K562 (cell line): ENCODE measurements around the gene CEP162. TPM values are rescaled to one million over a fixed set of nuclear protein-coding genes. Genes with fewer than 3 reads are reported as not detected.
"Not testable (repeated sequence)": the region's sequence is repeated elsewhere in the genome, so short reads cannot be mapped to it uniquely, and the experiment has no call there.

Experiments used
- ATAC-seq: fragments of 200-7000 bp; cut with Tn5 transposase; 3 replicates; pipeline ENCODE4 v1.9.1; 2020; ENCODE audit warnings: moderate library complexity
- BruUV-seq: library from RNA; stranded (reverse); fragments of 400-500 nt; replicated peaks from 2 replicates; lab custom pipeline; 2021; lab: Mats Ljungman, UMichigan
- CTCF ChIA-PET: fragments of 300-600 bp; formaldehyde crosslinking; extraction: SDS; loops from one replicate; lab custom pipeline; 2021; ENCODE audit warnings: low intra/inter-chr PET ratio; lab: Yijun Ruan, JAX
- POLR2A ChIA-PET: fragments of 300-600, 350-650 bp; sonication (Branson Sonifier 250); formaldehyde crosslinking; extraction: SDS; loops from one replicate; lab custom pipeline; 2021; ENCODE audit warnings: antibody characterized with exemption, inconsistent platforms; lab: Yijun Ruan, JAX
- DNase-seq, 4 experiments: peaks; one replicate each; pipeline versions ENCODE4 v3.0.0 to v3.0.0-alpha.2; 2011 to 2018; ENCODE audit warnings: low spot score in 3 of 4, mixed read lengths in 3 of 4; ENCODE audit errors: extremely low read depth in 1 of 4
- FAIRE-seq: peaks from 2 replicates; lab custom pipeline; 2011; peaks lifted over from hg19 to GRCh38; lab: Jason Lieb, UNC
- H2AFZ ChIP-seq: 2 replicates; pipeline ENCODE4 v1.6.0; 2011; ENCODE audit warnings: low read depth, low read length, control low read depth, inconsistent platforms
- H3K27ac ChIP-seq: fragments of 200-600 bp; 3 replicates; pipeline ENCODE4 v1.8.0; 2011; ENCODE audit warnings: low read depth, mild to moderate bottlenecking, control low read depth, inconsistent platforms, low read length, moderate library complexity, mixed read lengths; ENCODE audit errors: extremely low read depth
- H3K27me3 ChIP-seq, 2 experiments: fragments of 300-600 bp in 1 of 2; 2 replicates in 1 of 2; 3 replicates in 1 of 2; pipeline versions ENCODE4 v1.6.0 to v1.8.0; 2011; ENCODE audit warnings: inconsistent platforms in 2 of 2, low read length in 2 of 2, mild to moderate bottlenecking in 1 of 2, mixed read lengths in 1 of 2, moderate library complexity in 1 of 2; ENCODE audit not compliant: control insufficient read depth in 2 of 2, insufficient read depth in 2 of 2
- H3K36me3 ChIP-seq: fragments of 300-600 bp; 3 replicates; pipeline ENCODE4 v1.8.0; 2011; ENCODE audit warnings: mild to moderate bottlenecking, low read length, inconsistent platforms; ENCODE audit not compliant: control insufficient read depth, insufficient read depth
- H3K4me1 ChIP-seq, 2 experiments: fragments of 200-600 bp in 1 of 2; replicated peaks in 1 of 2; 2 replicates in 1 of 2; 3 replicates in 1 of 2; pipeline versions ENCODE4 v1.5.1 to v1.8.0; 2011; ENCODE audit warnings: inconsistent platforms in 2 of 2, low read length in 2 of 2, mild to moderate bottlenecking in 1 of 2, mixed read lengths in 1 of 2, moderate library complexity in 1 of 2; ENCODE audit not compliant: control insufficient read depth in 2 of 2, insufficient read depth in 2 of 2
- H3K4me2 ChIP-seq: 2 replicates; pipeline ENCODE4 v1.6.1; 2011; ENCODE audit warnings: low read length, control low read depth, inconsistent platforms, mixed read lengths; ENCODE audit not compliant: insufficient read depth
- H3K4me3 ChIP-seq: fragments of 200-600 bp; sonication (generic), shearing (Covaris generic); 2 replicates; pipeline ENCODE4 v1.5.1; 2016; ENCODE audit warnings: control low read depth, inconsistent platforms
- H3K79me2 ChIP-seq: fragments of 200-600 bp; 3 replicates; pipeline ENCODE4 v1.8.0; 2011; ENCODE audit warnings: low read length, inconsistent platforms; ENCODE audit not compliant: control insufficient read depth, insufficient read depth
- H3K9ac ChIP-seq, 2 experiments: 2 replicates each; pipeline versions ENCODE4 v1.6.0 to v1.6.1; 2011; ENCODE audit warnings: low read depth in 2 of 2, low read length in 2 of 2, control low read depth in 1 of 2, inconsistent platforms in 1 of 2, mild to moderate bottlenecking in 1 of 2, mixed read lengths in 1 of 2; ENCODE audit not compliant: insufficient read depth in 1 of 2
- H3K9me1 ChIP-seq: one replicate; pipeline ENCODE4 v1.6.0; 2011; ENCODE audit warnings: inconsistent platforms, mild to moderate bottlenecking, low read length, moderate library complexity; ENCODE audit not compliant: control insufficient read depth, insufficient read depth
- H3K9me3 ChIP-seq: replicated peaks from 2 replicates; pipeline ENCODE4 v1.5.1; 2011; ENCODE audit warnings: low read depth, low read length, inconsistent platforms; ENCODE audit not compliant: control insufficient read depth, insufficient read depth
- H4K20me1 ChIP-seq: replicated peaks from 2 replicates; pipeline ENCODE4 v1.6.1; 2011; ENCODE audit warnings: low read length, inconsistent platforms, mixed read lengths; ENCODE audit not compliant: control insufficient read depth, insufficient read depth
- ZNF699 ChIP-seq: fragments of 250-450 bp; sonication (Bioruptor Pico); IDR thresholded peaks from 2 replicates; pipeline ENCODE4 v1.8.0; 2021; ENCODE audit warnings: mild to moderate bottlenecking, moderate library complexity; ENCODE audit not compliant: insufficient replicate concordance
- ZNF707 ChIP-seq: fragments of 250-450 bp; sonication (Bioruptor Pico); conservative IDR thresholded peaks from 2 replicates; pipeline ENCODE4 v1.8.0; 2022; ENCODE audit warnings: inconsistent platforms, mild to moderate bottlenecking, moderate library complexity
- WGBS: fragments of 100-300 bp; shearing (Covaris generic); methylation state at CpG from one replicate; pipeline ENCODE4 v1.1.6; 2016; ENCODE audit warnings: low coverage, mixed read lengths; ENCODE audit not compliant: insufficient coverage; ENCODE audit errors: missing lambda C conversion rate; 5-methylcytosine and 5-hydroxymethylcytosine counted together
- in situ Hi-C: fragments of 300-500 bp; cut with MboI; formaldehyde crosslinking; loops from 4 replicates; pipeline ENCODE4 v1.15.0; 2018; ENCODE audit warnings: inconsistent platforms, mixed read lengths
- intact Hi-C: fragments of 100-400 bp; cut with micrococcal nuclease; formaldehyde crosslinking; loops from 2 replicates; pipeline ENCODE4 v1.14.2; 2022
- polyA plus RNA-seq, 8 experiments: library from polyadenylated mRNA; depleted of rRNA in 4 of 8; stranded (reverse) in 5 of 8; unstranded in 3 of 8; fragments of >200 nt; fragmentation: Nextera tagmentation in 2 of 8; fragmentation: Illumina TruSeq in 1 of 8; extraction: Ambion mirVana in 2 of 8; extraction: Trizol in 1 of 8; gene quantifications; 2 replicates each; pipeline versions ENCODE4 v1.2.1 to v1.2.3, GENCODE V29; 2011 to 2014; ENCODE audit warnings: inconsistent platforms in 1 of 8, missing spikeins in 1 of 8
- total RNA-seq, 7 experiments: library from RNA; depleted of rRNA in 6 of 7; stranded (reverse); fragments of >200 nt in 6 of 7; fragmentation: Illumina TruSeq in 2 of 7; extraction: Trizol in 2 of 7; gene quantifications; 2 replicates each; pipeline versions ENCODE4 v1.2.1 to v1.2.3, GENCODE V29; 2011 to 2021; ENCODE audit warnings: low replicate concordance in 1 of 7
- TF ChIP-seq, protein P1 (sequence below): sonication (generic); formaldehyde crosslinking; IDR thresholded peaks from 2 replicates; pipeline ENCODE4 v1.8.0; 2022; ENCODE audit warnings: missing genetic modification reagents, mild to moderate bottlenecking, moderate library complexity, borderline replicate concordance

Gene CEP162
- total and polyA plus RNA-seq, 9 of the 15 experiments (the other 6 are each of a cell fraction or from before 2014, with no cell fraction given) = 3.9 to 8.6 (median 6.7) TPM

DNA sequence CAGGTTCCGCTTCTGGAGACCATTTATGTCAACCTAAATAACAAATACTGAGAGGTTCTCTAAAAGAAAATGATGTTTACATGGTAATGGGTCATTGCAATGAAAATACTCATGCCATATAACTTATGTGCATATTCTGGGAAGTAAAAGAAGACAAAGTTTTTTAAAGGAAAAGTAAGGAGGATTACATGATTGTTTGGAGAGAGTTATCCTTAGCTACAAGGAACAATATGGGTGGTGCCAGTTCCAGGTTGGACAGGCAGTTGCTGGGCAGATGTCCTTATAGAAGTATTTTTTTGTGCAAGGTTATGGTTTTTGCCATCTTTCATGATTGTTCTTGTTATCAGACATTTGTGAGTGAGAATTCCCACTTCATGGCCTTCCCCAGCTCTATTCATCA, 141.4 kb downstream of the CEP162 start:
- Histone ChIP-seq H3K9me1 (no peaks in the 10 kb centered on the region), H3K4me1 (peaks cover 0 to 17% of the 10 kb centered on the region in 2 experiments; a peak in 4 of 5 replicates), H3K4me2 (no peak overlapping the region), H3K36me3 (no peaks in the 10 kb centered on the region), H4K20me1 (no peaks in the 10 kb centered on the region), H2AFZ (no peak overlapping the region), H3K79me2 (no peaks in the 10 kb centered on the region), H3K27me3 (no peaks in the 10 kb centered on the region), H3K27ac (no peak overlapping the region), H3K9ac (no peak overlapping the region), H3K4me3 (no peak overlapping the region), H3K9me3 (no peaks in the 10 kb centered on the region)
- no peak for ATAC-seq
- 88% methylated on average over 1 of the region's 1 CpG for WGBS
- in situ Hi-C loops (no loop called here), intact Hi-C loops (no loop called here)
- no TSS peak for BruUV-seq
- no peak for TF ChIP-seq ZNF707 (CRISPR knock-in tag)
- TF ChIP-seq, protein P1, sequence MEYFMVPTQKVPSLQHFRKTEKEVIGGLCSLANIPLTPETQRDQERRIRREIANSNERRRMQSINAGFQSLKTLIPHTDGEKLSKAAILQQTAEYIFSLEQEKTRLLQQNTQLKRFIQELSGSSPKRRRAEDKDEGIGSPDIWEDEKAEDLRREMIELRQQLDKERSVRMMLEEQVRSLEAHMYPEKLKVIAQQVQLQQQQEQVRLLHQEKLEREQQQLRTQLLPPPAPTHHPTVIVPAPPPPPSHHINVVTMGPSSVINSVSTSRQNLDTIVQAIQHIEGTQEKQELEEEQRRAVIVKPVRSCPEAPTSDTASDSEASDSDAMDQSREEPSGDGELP (CRISPR knock-in tag) = no peak
- TF ChIP-seq ZNF699 (CRISPR knock-in tag) = no peak
- CTCF ChIA-PET = no interaction called here
- FAIRE-seq = no peak
- POLR2A ChIA-PET = no interaction called here
- no peak for DNase-seq

DNA sequence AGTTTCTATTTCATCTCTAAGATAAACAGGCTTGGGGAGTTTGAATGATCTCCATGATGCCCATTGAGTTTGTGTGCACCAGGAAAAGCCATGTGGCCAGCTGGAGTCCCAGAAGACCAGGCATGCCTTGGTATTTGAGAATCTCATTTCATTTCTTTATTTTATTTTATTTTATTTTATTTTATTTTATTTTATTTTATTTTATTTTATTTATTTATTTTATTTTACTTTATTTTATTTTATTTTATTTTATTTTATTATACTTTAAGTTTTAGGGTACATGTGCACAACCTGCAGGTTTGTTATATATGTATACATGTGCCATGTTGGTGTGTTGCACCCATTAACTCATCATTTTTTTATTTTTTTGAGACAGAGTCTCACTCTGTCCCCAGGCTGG, 142.7 kb downstream of the CEP162 start:
- H3K79me2 ChIP-seq, H3K9me3 ChIP-seq, DNase-seq, ATAC-seq, FAIRE-seq, H4K20me1 ChIP-seq, H3K4me2 ChIP-seq, CTCF ChIA-PET, H2AFZ ChIP-seq, H3K9ac ChIP-seq, H3K36me3 ChIP-seq, H3K4me3 ChIP-seq, H3K27ac ChIP-seq, H3K27me3 ChIP-seq, BruUV-seq, H3K9me1 ChIP-seq, POLR2A ChIA-PET, in situ Hi-C loops, intact Hi-C loops: not testable (repeated sequence)
- peaks cover 0 to 17% of the 10 kb centered on the region in 2 experiments; a peak in 4 of 5 replicates for H3K4me1 ChIP-seq
